AG08396 (cell line): ENCODE results near the gene NOTUM.
A peak's percentile ranks its signal among the peaks of the same experiment; 100 is the strongest.

Source experiments
- DNase-seq: peaks from one replicate; pipeline ENCODE4 v3.0.0; 2012; ENCODE audit warnings: low spot score, mixed read lengths

Gene NOTUM

DNA sequence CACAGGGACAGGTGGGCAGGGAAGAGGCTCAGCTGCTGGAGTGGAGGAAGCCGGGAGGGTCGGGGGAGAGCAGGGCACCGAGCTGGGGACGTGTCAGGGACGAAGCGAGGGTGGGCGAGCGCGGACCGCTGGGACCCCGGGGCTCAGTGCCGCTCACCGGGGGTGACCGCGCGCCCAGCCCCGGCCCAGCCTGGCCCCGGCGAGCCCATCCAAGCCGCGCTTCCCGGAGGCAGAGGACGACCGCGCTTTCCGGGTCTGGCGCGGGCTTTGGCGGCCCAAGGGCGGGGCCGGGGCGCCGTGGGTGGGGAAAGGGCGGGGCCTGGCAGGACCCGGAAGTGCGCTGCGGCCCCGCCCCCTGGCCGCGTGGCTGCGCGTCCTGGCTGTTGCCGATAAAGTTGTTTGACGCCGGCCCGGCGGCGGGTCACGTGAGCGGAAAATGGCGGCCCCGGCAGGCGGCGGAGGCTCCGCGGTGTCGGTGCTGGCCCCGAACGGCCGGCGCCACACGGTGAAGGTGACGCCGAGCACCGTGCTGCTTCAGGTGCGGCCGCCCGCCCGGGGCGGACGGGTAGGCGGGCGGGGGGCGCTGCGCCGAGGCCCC is 16.3 kb upstream of the NOTUM start, which contains the start of gene ASPSCR1:
TSS of gene ASPSCR1 (plus strand) at position 419 of the 598 bp plus-strand sequence. CDS start at position 437, 18 bp downstream.
- peak; percentile 98 for DNase-seq

DNA sequence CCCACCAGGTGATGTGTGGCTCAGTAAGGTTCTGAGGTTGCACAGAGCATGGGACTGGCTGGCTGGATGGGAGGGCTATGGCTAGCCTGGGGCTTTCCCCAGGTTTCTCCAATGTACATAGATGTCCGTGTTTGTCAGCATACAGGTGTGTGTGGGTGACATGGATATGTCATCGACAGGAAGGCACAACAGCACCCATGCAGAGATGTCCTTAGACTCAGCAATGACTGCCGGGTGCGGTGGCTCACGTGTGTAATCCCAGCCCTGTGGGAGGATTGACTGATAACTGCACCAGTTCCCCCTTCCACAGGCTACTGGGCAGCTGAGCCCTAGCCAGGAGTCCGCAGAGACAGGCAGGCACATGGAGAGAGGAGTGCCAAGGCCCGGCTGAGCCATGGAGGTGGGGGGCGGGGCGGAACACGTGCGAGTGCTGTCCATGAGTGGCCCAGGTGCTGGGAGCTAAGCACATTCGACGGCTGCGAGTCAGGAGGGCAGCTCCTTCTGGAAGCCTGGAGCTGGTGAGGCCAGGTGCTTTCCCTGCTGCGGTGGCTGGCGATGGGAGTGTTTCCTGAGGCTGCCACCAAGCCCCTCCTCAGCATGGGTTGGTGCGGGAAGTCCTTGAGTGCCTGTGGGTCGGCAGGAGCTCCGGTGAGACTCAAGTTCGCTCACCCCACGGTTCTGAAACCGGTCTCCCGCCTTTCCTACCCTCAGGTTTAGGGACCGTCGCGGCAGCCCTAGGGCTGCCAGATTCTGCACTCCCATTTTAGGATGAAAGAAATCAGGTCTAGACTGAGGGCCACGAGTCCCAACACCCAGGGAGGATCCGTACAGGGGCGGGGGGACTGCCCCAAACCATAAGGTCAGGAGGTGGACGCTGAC is 15.6 kb upstream of the NOTUM start:
- no peak for DNase-seq

DNA sequence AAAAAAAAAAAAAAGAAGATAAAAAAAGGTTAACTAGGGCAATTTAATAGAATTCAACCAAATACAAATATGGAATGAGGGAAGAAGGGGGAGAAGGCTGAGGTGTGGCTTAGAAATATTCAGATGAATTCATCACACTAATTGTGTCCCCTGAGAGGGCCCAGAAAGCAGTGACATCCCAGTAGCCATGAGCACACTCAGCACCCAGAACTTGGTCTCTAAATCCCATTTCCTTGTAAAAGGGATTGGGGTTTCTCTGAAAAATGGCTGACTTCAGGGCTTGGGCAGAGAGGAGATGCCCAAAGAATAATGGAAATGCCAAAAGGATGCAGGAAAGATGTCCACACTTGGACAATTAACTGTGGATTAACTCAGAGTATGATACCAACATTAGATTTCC is 12.4 kb upstream of the NOTUM start:
- DNase-seq: no peak

DNA sequence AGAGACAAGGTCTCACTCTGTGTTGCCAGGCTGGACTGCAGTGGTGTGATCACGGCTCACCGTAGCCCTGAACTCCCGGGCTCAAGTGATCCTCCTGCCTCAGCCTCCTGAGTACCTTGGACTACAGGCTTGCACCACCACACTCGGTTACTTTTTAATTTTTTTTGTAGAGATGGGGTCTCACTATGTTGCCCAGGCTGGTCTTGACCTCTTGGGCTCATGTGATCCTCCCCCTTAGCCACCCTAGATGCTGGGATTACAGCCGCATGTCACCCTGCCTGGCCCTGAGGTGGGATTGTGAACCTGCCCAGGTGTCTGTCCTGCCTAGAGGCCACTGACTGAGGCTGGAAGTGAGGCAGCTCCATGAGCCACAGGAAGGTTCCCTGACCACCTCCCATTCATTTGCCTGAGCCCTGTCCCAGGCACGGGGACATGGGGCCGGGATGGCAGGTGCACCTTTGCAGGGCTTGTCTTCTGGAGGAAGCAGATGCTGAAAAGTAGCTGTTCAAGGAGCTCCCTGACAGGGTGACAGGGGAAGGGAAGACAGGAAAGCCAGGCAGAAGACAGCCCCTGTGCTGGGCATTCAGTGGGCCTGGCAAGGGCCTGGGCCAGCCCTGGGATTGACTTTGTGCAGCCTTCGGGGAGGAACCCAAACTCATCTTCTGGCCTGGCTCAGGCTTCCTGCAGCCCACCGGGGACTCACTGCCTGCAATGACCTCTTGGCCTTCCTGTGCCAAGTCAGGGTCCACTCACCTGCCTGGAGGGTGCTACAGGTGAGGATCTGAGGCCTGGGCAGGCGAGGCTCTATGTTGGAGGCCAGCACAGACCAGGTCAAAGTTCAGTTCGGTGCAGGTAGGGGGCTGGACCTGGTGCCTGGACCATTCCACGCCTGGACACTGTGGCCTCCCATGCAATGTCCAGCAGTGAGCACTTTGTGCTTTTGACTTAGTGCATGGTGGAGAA is 8.1 kb upstream of the NOTUM start:
- DNase-seq: no peak

DNA sequence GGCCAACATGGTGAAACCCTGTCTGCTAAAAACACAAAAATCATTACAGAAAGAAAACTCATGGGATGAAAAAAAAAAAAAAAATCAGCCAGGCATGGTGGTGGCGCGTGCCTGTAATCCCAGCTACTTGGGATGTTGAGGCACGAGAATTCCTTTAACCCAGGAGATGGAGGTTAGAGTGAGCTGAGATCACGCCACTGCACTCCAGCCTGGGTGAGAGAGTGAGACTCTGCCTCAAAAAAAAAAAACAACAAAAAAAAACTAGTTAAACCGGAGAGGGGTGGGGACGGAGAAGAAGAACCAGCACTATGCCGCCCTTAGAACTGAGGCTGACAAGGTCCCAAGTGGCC is 7.4 kb upstream of the NOTUM start:
- DNase-seq: no peak

DNA sequence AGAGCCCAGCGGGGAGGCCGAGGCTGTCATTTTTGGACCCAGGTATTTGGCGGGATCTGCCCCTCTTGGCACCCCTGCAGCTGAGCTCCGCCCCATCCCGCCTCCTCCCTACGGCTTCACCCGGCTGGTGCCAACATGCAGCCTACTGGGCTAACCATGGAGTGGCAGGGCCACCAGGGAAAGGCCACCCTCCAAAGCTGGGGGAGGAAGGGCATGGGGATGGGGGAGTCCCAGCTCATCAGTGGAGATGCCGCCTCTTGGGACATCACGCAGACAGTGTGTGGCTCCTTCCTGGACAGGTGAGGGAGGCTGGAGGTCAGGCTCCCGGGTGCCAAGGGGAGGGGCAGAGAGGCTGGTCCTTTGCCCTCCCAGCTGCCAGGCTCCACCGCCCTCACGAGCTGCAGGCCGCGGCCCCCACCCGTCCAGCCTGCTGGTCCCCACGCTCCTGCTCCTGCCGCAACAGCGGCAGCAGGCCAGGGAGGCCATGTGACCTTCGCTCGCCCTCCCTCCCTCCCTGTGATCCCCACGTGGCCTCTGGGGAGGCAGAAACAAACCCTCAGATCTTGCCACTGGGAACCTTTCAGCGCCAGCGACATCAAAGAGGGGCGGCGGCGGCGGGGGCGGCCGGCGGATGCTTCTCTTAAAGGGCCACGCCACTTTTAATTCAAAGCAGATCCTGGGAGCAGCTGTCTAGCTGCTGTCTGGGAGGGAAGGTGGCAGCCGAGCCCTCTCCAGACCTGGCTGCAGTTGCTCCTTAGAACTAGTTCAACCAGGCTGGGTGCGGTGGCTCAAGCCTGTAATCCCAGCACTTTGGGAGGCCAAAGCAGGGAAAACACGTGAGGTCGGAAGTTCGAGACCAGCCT is 6.8 kb upstream of the NOTUM start:
- DNase-seq: peak; percentile 89

DNA sequence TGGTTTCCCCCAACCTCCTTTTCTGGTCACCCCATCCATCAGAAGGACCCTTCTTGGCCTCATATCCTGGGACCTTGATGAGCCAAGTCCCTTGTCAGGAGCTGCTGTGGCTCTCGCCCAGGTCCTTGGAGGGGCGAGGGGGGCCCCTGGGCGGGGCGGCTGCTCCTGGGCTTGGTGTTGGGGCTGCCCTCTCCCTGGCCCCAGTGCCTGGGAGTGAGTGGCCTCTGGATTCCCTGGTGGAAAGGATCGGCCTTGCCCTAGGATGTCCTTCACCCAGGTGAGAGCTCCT is 6.2 kb upstream of the NOTUM start:
- DNase-seq: no peak

DNA sequence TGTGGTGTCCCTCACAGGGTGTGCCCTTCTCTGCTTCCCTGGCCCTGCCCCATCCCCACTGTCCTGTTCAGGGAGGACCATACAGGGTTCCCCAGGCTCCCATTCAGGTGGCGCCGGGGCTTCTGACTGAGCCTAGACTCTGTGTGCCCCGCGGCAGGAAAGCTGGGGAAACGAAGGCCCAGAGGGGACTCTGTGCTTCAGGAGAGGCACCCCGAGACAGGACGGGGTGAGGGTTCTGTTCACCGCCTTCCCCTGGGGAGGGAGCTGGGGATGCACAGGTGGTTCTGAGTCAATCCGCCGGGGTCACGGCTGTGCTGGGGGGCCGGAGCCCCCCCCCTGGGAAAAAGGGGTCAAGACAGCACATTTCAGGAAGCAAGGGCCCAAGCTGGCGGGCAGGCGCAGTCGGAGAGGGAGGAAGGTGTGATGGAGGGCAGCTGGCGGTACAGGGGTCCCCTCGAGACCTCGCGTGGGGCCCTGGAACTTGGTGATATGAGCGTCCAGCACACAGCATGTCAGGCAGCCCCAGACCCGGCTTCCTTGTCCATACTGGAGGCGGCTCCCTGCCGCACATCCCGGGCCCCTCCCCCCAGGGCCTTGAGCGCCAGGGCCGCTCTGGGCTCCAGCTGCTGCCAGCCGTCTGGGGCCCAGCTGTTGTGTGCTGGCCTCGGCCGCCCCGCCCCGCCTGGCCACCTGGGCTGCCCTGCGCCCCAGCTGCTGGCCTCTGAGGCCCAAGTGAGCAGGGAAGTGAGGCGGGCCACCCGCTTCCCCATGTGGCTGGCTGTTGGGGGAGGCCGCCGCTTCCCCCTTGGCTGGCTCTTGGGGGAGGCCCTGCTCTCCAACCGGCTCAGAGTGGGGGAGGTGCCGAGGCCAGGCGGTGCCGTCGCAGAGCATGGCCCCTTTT is 5.6 kb upstream of the NOTUM start:
- DNase-seq: peak; percentile 69

DNA sequence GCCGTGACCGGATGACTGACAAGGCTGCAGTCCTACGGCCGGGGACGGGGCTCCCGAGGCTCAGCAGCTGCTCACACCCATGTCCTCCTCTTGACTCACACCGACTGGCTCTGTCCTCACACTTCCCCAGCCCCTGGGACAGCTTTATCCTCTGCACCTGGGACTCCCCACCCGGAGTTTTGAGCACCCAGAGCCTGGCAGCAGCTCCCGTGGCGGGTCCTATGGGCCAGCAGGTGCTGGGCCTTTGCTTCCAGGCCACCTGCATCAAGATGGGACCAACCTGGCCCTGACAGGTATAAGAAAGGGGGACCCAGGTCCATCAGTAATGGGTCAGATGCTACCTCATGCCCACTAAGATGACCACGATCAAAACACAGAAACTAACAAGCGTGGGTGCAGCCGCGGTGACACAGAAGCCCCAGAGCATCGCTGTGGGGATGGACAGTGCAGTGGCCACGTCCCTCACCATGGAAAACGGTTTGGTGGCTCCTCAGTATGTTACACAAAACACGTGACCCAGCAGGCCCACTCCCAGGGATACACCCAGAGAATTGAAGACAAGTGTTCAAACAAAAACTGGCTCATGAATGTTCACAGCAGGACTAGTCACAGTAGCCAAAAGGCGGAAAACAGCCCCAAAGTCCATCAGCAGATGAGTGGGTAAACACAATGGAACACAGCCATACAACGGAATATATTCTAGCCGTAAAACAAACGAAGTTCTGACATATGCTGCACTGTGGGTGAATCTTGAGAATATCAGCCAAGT is 3.3 kb upstream of the NOTUM start:
- DNase-seq: no peak

DNA sequence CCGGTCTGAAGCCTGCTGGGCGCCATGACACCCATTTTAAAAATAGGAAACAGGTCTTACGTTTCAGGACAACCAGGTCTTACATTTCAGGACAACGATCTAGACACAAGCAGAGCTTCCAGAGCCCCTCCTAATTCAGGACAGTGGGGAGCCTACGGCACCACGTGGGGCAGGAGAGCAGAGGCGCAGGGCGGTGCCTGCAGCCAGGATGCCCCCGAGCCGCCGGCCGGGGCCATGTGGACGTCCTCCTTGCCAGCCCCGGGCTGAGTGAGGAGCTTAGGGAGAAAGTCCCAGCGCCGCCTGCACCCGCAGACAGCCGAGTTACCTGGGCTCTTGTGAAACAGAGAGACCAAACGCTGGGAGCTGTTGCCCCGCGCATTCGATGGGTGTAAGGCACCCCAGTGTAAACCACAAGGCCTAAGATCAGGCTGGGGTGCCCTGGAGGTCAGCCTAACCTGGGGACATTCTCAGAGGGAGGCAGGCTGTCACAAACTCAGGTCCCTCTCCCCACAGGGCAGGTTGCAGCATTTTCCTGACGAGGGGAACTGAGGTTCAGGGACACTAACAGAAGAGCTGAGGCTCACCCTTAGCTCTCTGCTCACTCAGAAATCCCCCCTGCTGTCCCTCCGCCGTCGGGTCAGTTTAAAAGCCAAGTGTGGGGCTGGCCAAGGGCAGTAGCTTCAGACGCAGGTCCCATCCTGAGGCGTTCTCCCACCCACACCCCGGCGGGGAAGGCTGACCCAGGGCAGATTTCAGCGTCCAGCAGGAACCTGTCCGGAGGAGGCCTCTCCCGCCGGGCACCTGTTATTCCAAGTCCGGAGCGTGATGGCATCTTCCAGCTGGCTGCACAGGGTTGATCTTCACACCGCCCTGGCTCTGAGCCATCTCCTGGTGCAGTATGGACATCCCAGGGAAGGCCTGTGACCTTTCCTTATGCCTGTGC is 1.8 kb upstream of the NOTUM start:
- no peak for DNase-seq

DNA sequence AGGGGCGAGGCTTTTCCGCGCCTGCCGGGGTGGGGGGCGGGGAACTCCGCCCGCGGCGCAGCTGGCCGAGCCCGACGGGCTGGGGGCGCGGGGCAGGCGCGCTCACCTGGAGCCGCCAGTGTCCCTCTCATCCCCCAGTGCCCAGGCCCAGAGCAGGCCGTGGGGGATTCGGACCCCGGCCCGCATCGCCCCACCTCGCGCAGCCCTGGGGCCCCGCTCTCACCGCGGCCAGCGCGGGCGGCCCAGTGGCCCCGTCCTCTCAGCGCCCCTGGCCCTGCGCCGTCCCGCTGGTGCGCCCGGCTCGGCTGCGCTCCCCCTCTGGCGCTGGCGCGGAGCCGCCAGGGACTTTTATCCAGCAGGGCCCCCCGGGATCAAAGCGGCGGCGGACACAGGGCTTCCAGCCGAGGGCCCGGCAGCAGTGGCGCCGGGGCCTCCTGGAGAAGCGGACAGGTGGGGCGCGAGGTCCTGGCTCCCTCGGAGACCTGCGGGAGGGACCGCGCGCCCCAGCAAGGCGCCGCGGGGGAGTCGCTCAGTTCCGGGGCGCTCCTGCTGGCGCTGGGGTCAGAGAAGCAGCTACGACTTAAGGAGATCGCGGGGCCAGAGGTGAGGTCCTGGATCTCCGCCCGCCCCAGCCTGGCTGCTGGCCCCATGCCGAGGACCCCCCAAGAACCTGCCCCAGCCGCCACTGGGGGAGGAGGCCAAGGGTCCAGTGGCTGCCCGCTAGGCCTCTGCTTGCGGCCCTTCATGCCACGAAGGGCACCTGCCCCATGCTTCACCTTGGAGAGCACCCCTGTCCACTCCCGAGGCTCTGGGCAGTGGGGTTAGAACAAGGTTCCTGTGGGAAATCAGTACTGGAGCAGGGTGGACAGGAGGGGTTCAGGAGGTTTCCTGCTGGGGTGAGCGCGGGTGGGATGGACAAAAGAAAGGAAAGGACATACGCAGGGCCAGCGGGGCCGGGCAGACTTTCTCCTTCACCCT is 823 bp upstream of the NOTUM start:
- DNase-seq: no peak

DNA sequence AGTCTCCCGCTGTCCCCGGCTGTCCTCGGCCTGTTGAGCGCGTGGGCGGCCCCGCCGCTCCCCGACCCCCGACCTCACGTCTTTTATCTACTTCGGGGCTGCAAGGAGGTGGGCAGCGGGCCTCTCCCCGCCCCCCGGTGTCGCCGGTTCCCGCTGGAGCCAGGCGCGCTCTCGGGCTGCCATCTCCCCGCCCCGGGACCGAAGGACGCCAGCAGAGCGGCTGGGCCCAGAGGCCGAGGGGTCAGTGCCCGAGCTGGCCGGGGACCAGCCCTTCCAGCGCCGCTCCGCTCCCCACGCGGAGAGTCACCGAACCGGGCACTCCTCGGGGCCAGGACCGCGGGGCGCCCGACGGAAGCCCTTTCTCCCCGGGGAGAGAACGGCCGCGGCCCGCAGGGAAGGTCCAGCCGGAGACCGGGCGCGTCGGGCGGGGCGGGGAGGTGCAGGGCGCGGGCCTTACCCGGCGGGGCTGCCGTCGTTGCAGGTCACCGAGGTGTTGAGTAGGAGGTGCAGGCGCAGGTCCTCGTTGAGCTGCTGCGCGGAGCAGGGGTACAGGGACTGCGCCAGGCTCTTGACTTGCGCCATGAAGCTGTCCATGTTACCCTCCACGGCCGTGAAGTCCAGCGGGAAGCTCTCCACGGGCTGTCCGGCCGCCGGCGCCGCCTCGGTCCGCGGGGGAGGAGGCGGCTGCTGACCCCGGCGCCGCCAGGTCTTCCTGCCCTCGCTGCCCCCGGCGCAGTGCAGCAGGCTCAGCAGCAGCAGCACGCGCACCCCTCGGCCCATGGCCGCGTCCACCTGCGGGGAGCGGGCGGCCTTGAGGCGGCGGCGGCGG is 643 bp downstream of the NOTUM start:
- no peak for DNase-seq

DNA sequence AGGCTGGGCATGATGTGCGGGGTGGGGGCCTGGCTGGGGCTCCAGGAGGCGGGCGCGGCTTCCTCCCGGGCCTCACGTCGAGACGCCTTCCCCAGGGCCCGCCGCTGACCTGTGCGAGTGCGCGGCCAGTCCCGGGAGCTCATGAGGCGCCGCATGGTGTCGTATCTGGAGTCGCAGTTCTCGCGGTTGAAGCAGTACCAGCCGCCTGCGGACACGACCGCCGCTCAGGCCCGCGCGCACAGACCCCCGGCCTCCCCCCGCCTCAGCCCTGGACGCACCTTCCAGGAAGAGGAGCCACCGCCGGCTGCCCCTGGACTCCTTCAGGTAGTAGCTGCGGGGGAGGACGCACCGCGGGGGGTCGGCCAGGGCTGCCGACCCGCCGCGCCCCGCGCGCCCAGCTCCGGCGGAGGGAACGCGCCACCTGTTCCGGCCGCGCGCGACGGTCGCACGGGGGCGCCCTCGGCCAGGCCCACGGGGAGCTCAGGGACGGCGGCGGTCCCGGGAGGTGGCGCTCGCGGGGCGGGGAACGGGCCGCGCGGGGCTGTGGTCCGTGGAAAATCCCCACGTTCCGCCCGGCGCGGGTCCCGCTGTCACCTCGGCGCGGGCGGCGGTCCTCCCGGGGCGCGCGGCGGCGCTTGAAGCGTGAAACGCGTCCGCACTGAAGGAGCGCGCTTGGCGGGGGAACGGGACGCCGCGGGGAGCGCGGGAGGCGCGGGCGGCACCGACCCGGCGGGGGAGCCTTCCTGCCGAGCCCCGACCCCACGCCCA is 1.4 kb downstream of the NOTUM start:
- peak; percentile 91 for DNase-seq

DNA sequence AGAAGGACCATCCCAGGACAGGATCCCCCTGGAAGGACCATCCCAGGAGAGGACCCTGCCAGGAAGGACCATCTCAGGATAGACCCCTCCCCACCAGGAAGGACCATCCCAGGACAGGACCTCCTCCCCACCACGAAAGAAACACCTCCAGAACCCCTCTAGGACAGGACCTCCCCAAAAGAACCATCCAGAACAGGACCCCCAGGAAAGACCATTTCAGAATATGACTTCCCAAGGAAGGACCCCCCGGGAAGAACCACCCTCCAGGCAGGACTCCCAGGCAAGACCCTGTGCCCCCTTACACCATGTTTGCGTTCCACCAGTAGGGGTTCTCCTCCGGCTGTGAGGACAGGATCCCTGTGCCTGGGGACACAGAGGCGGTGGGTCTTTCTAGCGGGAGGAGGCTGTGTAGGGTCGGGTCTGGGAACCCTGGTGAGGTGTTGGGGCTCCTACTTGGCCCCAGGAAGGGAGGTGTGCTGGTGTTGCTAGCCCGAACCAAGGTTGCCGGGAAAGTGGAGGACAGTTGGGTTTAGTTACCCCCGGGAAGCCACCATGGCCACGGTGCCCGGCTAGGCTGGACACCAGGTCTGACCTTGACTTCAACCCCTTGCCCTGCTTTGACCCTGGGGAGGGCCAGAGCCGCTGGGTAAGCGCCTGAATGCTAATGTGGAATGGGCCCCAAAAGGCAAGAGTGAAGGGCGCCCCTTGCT is 2.2 kb downstream of the NOTUM start:
- DNase-seq: no peak
